HepG2 (cell line): ENCODE measurements around the gene SBNO1. TPM values are rescaled to one million over a fixed set of nuclear protein-coding genes. Genes with fewer than 3 reads are reported as not detected.

Experiments
- GABPB1 ChIP-seq: IDR thresholded peaks from 2 replicates; pipeline ENCODE4 v1.6.1; 2016; ENCODE audit warnings: mild to moderate bottlenecking, missing genetic modification reagents, moderate library complexity, missing compliant biosample characterization
- HMGA1 ChIP-seq: sonication (generic); formaldehyde crosslinking; conservative IDR thresholded peaks from 2 replicates; pipeline ENCODE4 v1.4.0; 2020; ENCODE audit warnings: missing genetic modification reagents
- KDM2A ChIP-seq: sonication (generic); formaldehyde crosslinking; IDR thresholded peaks from 2 replicates; pipeline ENCODE4 v1.4.0; 2020; ENCODE audit warnings: low read depth, missing genetic modification reagents, borderline replicate concordance
- NKX3-1 ChIP-seq: sonication (generic); formaldehyde crosslinking; IDR thresholded peaks from 2 replicates; pipeline ENCODE4 v1.5.0; 2020; ENCODE audit warnings: missing genetic modification reagents
- RXRB ChIP-seq: IDR thresholded peaks from 2 replicates; pipeline ENCODE4 v1.6.1; 2016; ENCODE audit warnings: borderline replicate concordance, missing genetic modification reagents, missing compliant biosample characterization
- SETDB1 ChIP-seq: sonication (generic); formaldehyde crosslinking; IDR thresholded peaks from 2 replicates; pipeline ENCODE4 v1.5.1; 2020; ENCODE audit warnings: missing genetic modification reagents, mild to moderate bottlenecking, borderline replicate concordance
- SP5 ChIP-seq: IDR thresholded peaks from 2 replicates; pipeline ENCODE4 v1.6.1; 2016; ENCODE audit warnings: low read depth, borderline replicate concordance
- THYN1 ChIP-seq: sonication (generic); formaldehyde crosslinking; IDR thresholded peaks from 2 replicates; pipeline ENCODE4 v1.8.1; 2023; ENCODE audit warnings: low read depth, mild to moderate bottlenecking, moderate library complexity, missing genetic modification reagents, borderline replicate concordance
- ZNF207 ChIP-seq: fragments of 450-650 bp; IDR thresholded peaks from 2 replicates; pipeline ENCODE4 v1.6.1; 2016; ENCODE audit warnings: antibody characterized with exemption, borderline replicate concordance
- ZNF468 ChIP-seq: sonication (generic); formaldehyde crosslinking; IDR thresholded peaks from 2 replicates; pipeline ENCODE4 v1.8.0; 2022; ENCODE audit warnings: mild to moderate bottlenecking, moderate library complexity, missing genetic modification reagents
- ZNF878 ChIP-seq: sonication (generic); formaldehyde crosslinking; IDR thresholded peaks from 2 replicates; pipeline ENCODE4 v1.8.1; 2023; ENCODE audit warnings: mild to moderate bottlenecking, missing genetic modification reagents, moderate library complexity
- polyA plus RNA-seq, 8 experiments: library from polyadenylated mRNA; depleted of rRNA in 3 of 8; stranded (reverse) in 7 of 8; unstranded in 1 of 8; fragments of >200 nt; fragmentation: Illumina TruSeq in 4 of 8; extraction: Trizol in 4 of 8; gene quantifications; 2 replicates each; pipeline versions ENCODE4 v1.2.1 to v1.2.3, GENCODE V29; 2011 to 2016; ENCODE audit warnings: low read depth in 4 of 8, missing spikeins in 1 of 8, mixed read lengths in 1 of 8; ENCODE audit not compliant: insufficient read depth in 1 of 8
- total RNA-seq, 5 experiments: library from RNA; depleted of rRNA; stranded (reverse); fragments of >200 nt; fragmentation: Illumina TruSeq; extraction: Trizol; gene quantifications; 2 replicates each; pipeline ENCODE4 v1.2.3, GENCODE V29; 2016; ENCODE audit warnings: low read depth in 1 of 5
- TF ChIP-seq, protein P1 (sequence below): IDR thresholded peaks from 2 replicates; pipeline ENCODE4 v1.6.1; 2018; ENCODE audit warnings: missing genetic modification reagents, mild to moderate bottlenecking, missing compliant biosample characterization
- TF ChIP-seq, protein P2 (sequence below): fragments of 450-650 bp; IDR thresholded peaks from 2 replicates; pipeline ENCODE4 v1.6.1; 2017
- TF ChIP-seq, protein P3 (sequence below): sonication (generic); formaldehyde crosslinking; IDR thresholded peaks from 2 replicates; pipeline ENCODE4 v1.4.0; 2020; ENCODE audit warnings: low read depth, missing genetic modification reagents
- TF ChIP-seq, protein P4 (sequence below): sonication (generic); formaldehyde crosslinking; IDR thresholded peaks from 2 replicates; pipeline ENCODE4 v1.4.0; 2020; ENCODE audit warnings: mild to moderate bottlenecking, missing genetic modification reagents
- TF ChIP-seq, protein P5 (sequence below): sonication (generic); formaldehyde crosslinking; IDR thresholded peaks from 2 replicates; pipeline ENCODE4 v1.4.0; 2020; ENCODE audit warnings: missing genetic modification reagents, borderline replicate concordance

SBNO1 gene
- total and polyA plus RNA-seq, 2 of the 13 experiments (the other 11 are each of a cell fraction or from before 2014, with no cell fraction given) = 10.9 to 40.2 TPM

DNA sequence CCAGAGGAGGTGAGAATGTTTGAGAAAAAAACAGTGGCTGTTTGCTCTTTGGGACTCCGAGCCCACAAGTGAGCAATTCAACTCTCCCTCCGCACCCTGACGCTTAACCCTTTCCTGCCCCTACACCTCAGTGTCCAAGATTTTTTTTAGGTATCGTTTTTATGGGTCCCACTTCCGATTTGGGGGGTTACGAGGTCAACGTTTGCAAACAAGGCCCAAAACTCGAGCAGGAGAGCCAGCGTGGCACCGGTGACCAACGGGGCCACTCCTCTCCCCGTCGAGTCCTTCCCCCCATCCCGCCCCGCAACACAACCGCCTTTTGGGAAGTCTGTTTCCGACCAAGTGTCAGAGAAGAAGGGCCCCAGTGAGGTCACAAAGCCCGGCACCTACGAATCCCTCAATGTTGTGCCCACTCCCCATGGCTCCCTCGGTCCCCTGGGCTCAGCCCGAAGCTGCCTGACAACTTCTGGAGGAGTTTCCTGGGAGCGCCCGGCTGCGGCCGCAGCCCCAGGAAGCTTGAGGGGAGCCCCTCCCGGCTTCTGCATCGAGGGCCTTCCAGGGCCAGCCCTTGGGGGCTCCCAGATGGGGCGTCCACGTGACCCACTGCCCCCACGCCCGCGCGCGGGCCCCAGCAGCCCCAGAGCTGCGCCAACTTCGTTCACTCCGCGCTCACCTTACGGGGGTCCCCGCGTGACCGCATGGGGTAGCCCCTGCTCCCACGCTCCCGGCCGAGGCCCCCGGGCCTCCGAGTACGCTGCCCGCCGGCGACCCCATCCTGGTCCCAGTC lies 94.2 kb downstream of the SBNO1 start (continued):
- TF ChIP-seq, protein P1, sequence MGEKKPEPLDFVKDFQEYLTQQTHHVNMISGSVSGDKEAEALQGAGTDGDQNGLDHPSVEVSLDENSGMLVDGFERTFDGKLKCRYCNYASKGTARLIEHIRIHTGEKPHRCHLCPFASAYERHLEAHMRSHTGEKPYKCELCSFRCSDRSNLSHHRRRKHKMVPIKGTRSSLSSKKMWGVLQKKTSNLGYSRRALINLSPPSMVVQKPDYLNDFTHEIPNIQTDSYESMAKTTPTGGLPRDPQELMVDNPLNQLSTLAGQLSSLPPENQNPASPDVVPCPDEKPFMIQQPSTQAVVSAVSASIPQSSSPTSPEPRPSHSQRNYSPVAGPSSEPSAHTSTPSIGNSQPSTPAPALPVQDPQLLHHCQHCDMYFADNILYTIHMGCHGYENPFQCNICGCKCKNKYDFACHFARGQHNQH (CRISPR knock-in tag) = peak; percentile 36; the same call in 1 of the 2 replicates
- TF ChIP-seq SP5 (no peak), RXRB (CRISPR knock-in tag) (peak; percentile 28; the same call in 1 of the 2 replicates), HMGA1 (no peak), KDM2A (peak; percentile 73; the same call in 1 of the 2 replicates), THYN1 (CRISPR knock-in tag) (no peak), ZNF468 (CRISPR knock-in tag) (no peak), ZNF207 (no peak), ZNF878 (CRISPR knock-in tag) (peak; percentile 19; the same call in 1 of the 2 replicates), GABPB1 (CRISPR knock-in tag) (peak; percentile 33; the same call in 1 of the 2 replicates), NKX3-1 (CRISPR knock-in tag) (no peak), SETDB1 (no peak)
- TF ChIP-seq, protein P2, sequence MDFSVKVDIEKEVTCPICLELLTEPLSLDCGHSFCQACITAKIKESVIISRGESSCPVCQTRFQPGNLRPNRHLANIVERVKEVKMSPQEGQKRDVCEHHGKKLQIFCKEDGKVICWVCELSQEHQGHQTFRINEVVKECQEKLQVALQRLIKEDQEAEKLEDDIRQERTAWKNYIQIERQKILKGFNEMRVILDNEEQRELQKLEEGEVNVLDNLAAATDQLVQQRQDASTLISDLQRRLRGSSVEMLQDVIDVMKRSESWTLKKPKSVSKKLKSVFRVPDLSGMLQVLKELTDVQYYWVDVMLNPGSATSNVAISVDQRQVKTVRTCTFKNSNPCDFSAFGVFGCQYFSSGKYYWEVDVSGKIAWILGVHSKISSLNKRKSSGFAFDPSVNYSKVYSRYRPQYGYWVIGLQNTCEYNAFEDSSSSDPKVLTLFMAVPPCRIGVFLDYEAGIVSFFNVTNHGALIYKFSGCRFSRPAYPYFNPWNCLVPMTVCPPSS = no peak
- TF ChIP-seq, protein P3, sequence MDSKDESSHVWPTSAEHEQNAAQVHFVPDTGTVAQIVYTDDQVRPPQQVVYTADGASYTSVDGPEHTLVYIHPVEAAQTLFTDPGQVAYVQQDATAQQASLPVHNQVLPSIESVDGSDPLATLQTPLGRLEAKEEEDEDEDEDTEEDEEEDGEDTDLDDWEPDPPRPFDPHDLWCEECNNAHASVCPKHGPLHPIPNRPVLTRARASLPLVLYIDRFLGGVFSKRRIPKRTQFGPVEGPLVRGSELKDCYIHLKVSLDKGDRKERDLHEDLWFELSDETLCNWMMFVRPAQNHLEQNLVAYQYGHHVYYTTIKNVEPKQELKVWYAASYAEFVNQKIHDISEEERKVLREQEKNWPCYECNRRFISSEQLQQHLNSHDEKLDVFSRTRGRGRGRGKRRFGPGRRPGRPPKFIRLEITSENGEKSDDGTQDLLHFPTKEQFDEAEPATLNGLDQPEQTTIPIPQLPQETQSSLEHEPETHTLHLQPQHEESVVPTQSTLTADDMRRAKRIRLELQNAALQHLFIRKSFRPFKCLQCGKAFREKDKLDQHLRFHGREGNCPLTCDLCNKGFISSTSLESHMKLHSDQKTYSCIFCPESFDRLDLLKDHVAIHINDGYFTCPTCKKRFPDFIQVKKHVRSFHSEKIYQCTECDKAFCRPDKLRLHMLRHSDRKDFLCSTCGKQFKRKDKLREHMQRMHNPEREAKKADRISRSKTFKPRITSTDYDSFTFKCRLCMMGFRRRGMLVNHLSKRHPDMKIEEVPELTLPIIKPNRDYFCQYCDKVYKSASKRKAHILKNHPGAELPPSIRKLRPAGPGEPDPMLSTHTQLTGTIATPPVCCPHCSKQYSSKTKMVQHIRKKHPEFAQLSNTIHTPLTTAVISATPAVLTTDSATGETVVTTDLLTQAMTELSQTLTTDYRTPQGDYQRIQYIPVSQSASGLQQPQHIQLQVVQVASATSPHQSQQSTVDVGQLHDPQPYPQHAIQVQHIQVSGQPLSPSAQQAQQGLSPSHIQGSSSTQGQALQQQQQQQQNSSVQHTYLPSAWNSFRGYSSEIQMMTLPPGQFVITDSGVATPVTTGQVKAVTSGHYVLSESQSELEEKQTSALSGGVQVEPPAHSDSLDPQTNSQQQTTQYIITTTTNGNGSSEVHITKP (CRISPR knock-in tag) = peak; percentile 24; the same call in 1 of the 2 replicates
- TF ChIP-seq, protein P4, sequence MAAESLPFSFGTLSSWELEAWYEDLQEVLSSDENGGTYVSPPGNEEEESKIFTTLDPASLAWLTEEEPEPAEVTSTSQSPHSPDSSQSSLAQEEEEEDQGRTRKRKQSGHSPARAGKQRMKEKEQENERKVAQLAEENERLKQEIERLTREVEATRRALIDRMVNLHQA (CRISPR knock-in tag) = no peak
- TF ChIP-seq, protein P5, sequence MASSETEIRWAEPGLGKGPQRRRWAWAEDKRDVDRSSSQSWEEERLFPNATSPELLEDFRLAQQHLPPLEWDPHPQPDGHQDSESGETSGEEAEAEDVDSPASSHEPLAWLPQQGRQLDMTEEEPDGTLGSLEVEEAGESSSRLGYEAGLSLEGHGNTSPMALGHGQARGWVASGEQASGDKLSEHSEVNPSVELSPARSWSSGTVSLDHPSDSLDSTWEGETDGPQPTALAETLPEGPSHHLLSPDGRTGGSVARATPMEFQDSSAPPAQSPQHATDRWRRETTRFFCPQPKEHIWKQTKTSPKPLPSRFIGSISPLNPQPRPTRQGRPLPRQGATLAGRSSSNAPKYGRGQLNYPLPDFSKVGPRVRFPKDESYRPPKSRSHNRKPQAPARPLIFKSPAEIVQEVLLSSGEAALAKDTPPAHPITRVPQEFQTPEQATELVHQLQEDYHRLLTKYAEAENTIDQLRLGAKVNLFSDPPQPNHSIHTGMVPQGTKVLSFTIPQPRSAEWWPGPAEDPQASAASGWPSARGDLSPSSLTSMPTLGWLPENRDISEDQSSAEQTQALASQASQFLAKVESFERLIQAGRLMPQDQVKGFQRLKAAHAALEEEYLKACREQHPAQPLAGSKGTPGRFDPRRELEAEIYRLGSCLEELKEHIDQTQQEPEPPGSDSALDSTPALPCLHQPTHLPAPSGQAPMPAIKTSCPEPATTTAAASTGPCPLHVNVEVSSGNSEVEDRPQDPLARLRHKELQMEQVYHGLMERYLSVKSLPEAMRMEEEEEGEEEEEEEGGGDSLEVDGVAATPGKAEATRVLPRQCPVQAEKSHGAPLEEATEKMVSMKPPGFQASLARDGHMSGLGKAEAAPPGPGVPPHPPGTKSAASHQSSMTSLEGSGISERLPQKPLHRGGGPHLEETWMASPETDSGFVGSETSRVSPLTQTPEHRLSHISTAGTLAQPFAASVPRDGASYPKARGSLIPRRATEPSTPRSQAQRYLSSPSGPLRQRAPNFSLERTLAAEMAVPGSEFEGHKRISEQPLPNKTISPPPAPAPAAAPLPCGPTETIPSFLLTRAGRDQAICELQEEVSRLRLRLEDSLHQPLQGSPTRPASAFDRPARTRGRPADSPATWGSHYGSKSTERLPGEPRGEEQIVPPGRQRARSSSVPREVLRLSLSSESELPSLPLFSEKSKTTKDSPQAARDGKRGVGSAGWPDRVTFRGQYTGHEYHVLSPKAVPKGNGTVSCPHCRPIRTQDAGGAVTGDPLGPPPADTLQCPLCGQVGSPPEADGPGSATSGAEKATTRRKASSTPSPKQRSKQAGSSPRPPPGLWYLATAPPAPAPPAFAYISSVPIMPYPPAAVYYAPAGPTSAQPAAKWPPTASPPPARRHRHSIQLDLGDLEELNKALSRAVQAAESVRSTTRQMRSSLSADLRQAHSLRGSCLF = no peak
